CD4-positive, alpha-beta memory T cell (primary cell): Measurements from ENCODE around the gene SMARCD3. TPM values are rescaled to one million over a fixed set of nuclear protein-coding genes. Genes with fewer than 3 reads are reported as not detected.

Experiments
- CTCF ChIA-PET: fragments of 350-600 bp; sonication (Branson Sonifier 250); formaldehyde crosslinking; loops from one replicate; lab custom pipeline; 2021; ENCODE audit warnings: inconsistent platforms; ENCODE audit not compliant: partially characterized antibody; lab: Charles Lee
- POLR2A ChIA-PET: fragments of 350-600 bp; sonication (Branson Sonifier 250); formaldehyde crosslinking; loops from one replicate; lab custom pipeline; 2021; ENCODE audit not compliant: partially characterized antibody; lab: Charles Lee
- DNase-seq, 5 donors: peaks; one replicate each; pipeline versions ENCODE4 v3.0.0 to v3.0.0-alpha.2; 2020 to 2022; ENCODE audit warnings: mixed read lengths in 1 of 5
- H3K27ac ChIP-seq: one replicate; pipeline ENCODE4 v1.7.0; 2013; ENCODE audit warnings: low read depth, low read length
- H3K27me3 ChIP-seq: 2 replicates; pipeline ENCODE4 v1.7.0; 2013; ENCODE audit warnings: mild to moderate bottlenecking, low read length, moderate library complexity; ENCODE audit not compliant: insufficient read depth
- H3K36me3 ChIP-seq: 2 replicates; pipeline ENCODE4 v1.7.0; 2013; ENCODE audit warnings: mild to moderate bottlenecking, low read length, moderate library complexity; ENCODE audit not compliant: insufficient read depth
- H3K4me1 ChIP-seq: 2 replicates; pipeline ENCODE4 v1.7.0; 2013; ENCODE audit warnings: mild to moderate bottlenecking, low read length, moderate library complexity; ENCODE audit not compliant: insufficient read depth
- H3K4me3 ChIP-seq, 2 donors: one replicate each; pipeline ENCODE4 v1.7.0; 2013; ENCODE audit warnings: low read length in 2 of 2, mild to moderate bottlenecking in 1 of 2
- H3K9me3 ChIP-seq, 2 donors: one replicate each; pipeline ENCODE4 v1.7.0; 2013; ENCODE audit warnings: low read length in 2 of 2, control low read depth in 1 of 2; ENCODE audit not compliant: control insufficient read depth in 1 of 2
- H3K27ac Mint-ChIP-seq, 7 donors: one replicate each; pipeline ENCODE4 v1.8.0; 2020 to 2021; ENCODE audit warnings: mixed read lengths in 7 of 7, mild to moderate bottlenecking in 6 of 7, inconsistent platforms in 3 of 7, moderate library complexity in 3 of 7
- H3K27me3 Mint-ChIP-seq, 2 donors: one replicate each; pipeline ENCODE4 v1.8.0; 2020 to 2021; ENCODE audit warnings: mixed read lengths in 2 of 2
- H3K36me3 Mint-ChIP-seq, 2 donors: one replicate each; pipeline ENCODE4 v1.8.0; 2020 to 2021; ENCODE audit warnings: mixed read lengths in 2 of 2, inconsistent platforms in 1 of 2, mild to moderate bottlenecking in 1 of 2
- H3K4me1 Mint-ChIP-seq, 4 donors: one replicate each; pipeline ENCODE4 v1.8.0; 2020 to 2021; ENCODE audit warnings: mixed read lengths in 4 of 4, mild to moderate bottlenecking in 1 of 4
- H3K4me3 Mint-ChIP-seq, 8 donors: one replicate each; pipeline ENCODE4 v1.8.0; 2020 to 2021; ENCODE audit warnings: mixed read lengths in 8 of 8, mild to moderate bottlenecking in 7 of 8, moderate library complexity in 6 of 8, inconsistent platforms in 3 of 8
- H3K9me3 Mint-ChIP-seq, 8 donors: one replicate each; pipeline ENCODE4 v1.8.0; 2020 to 2021; ENCODE audit warnings: mixed read lengths in 8 of 8, mild to moderate bottlenecking in 5 of 8, inconsistent platforms in 3 of 8, moderate library complexity in 1 of 8
- intact Hi-C: fragments of 100-400 bp; cut with micrococcal nuclease; formaldehyde crosslinking; loops from one replicate; pipeline ENCODE4 v1.15.1; 2023
- polyA plus RNA-seq, 2 donors: library from polyadenylated mRNA; unstranded; fragments of 300-500 nt; fragmentation: Illumina TruSeq; gene quantifications; one replicate each; pipeline ENCODE4 v1.2.3, GENCODE V29; 2021
- total RNA-seq, 2 experiments: library from RNA; stranded (reverse); gene quantifications; one replicate each; pipeline ENCODE4 v1.2.3, GENCODE V29; 2021

Gene SMARCD3
- total and polyA plus RNA-seq, 4 experiments from 2014 or later: 4.0 to 5.2 (median 4.6) TPM

DNA sequence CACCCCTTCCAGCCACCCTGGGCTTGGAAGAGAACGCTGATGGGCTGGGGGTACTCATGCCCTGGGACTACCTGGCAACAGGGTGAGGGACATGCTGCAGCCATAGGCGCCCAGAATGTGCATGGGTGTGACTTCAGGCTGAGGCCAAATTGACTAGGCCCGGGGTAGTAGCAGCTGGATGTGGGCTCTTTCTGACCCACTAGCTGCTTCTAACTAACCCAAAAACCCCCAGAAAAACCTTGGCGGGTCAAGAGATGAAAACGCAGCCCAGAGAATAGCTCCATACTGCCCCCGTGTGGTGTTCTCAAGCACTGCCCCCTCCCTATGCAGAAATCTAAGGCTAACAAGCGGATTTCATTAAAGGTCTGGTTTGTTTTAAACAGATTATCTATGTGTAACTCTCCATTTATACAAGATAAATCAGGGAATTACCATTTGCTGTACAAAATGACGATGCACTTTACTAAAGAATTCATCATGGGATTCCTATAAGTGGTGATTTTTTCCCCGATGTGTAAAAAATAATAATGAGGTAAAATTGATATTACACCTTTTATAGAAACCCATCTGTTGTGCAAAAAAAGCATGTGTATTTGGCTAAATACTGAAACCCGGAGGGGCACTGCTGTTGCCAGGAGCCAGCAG, 4.2 kb downstream of the SMARCD3 start:
- peaks cover 16% of the 10 kb centered on the region for H3K27me3 ChIP-seq
- Mint-ChIP-seq H3K36me3 (no peaks in the 10 kb centered on the region), H3K4me3 (peak overlapping the region; percentile 45 to 84 (median 77)), H3K4me1 (peaks cover 19 to 56% (median 31%) of the 10 kb centered on the region in 4 donors), H3K27me3 (peaks cover 11 to 18% of the 10 kb centered on the region in 2 donors), H3K9me3 (no peaks in the 10 kb centered on the region), H3K27ac (peak overlapping the region in 6 of 7 donors; percentile 35 to 92 (median 84))
- H3K4me3 ChIP-seq: peak overlapping the region in 1 of 2 donors; percentile 34
- CTCF ChIA-PET: interaction anchor here (0.5 to 4.6 kb wide), 28 partner anchors 10 to 290 kb away, joined by 3 to 33 read pairs (median 5); partner anchors contain the start of genes ABCF2, CHPF2, GBX1 and NUB1
- POLR2A ChIA-PET: interaction anchor here (0.9 to 5.1 kb wide), 7 partner anchors 11 to 388 kb away, joined by 3 to 50 read pairs (median 6); partner anchors contain the start of genes ABCF2 and CHPF2
- H3K9me3 ChIP-seq: no peaks in the 10 kb centered on the region
- H3K27ac ChIP-seq: no peak overlapping the region
- DNase-seq: peak; percentile 54 to 62 (median 57)
- intact Hi-C loops: loop anchor here (1.0 to 2.0 kb wide), 6 partner anchors 12 to 120 kb away; partner anchors contain the start of genes ABCF2 and CHPF2
- H3K36me3 ChIP-seq: no peaks in the 10 kb centered on the region
- H3K4me1 ChIP-seq: peaks cover 54% of the 10 kb centered on the region

DNA sequence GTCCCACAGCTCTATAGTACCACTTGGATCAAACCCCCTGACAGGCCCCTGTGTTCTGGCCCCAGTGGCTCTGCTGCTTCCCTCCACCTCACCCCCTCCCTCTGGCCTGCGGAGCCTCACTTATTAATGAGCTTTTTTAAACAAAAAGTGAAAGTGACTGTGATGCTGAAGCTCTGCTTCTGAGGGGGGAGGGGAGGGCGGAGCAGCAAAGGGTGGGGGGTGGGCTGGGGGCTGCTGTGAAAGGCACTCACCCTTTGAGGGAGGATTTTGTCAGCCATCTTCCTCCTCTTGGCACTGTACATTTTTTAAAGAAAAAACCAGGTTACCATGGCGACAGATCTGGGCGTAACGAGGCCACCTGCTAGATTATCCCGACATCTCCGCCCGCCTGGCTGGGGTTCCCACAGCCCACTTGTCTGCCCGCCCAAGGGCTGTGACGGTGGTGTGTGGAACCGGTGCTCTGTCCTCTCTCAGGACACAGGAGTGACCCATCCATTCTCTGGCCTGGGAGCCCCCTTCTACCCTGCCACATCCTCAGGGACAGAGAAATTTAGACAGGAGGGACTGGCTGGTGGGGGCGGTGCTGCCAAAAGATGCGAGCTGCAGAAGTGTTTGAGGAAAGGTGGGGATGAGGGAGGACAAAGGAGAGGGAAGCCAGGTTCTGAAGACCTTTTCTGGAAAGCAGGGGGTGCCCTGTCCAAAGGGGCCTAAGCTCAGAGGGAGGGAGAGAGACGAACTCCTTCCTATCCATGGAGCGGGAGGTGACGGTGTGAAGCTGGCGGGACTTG, 4.9 kb downstream of the SMARCD3 start:
- Histone ChIP-seq H3K4me3 (peak overlapping the region in 1 of 2 donors; percentile 34), H3K27me3 (peaks cover 16% of the 10 kb centered on the region), H3K36me3 (no peaks in the 10 kb centered on the region), H3K27ac (no peak overlapping the region), H3K9me3 (no peaks in the 10 kb centered on the region), H3K4me1 (peaks cover 50% of the 10 kb centered on the region)
- POLR2A ChIA-PET: interaction anchor here (0.8 to 5.1 kb wide), 8 partner anchors 10 to 391 kb away, joined by 3 to 50 read pairs (median 4); partner anchors contain the start of genes ABCF2 and CHPF2
- CTCF ChIA-PET: interaction anchor here (0.5 to 4.6 kb wide), 27 partner anchors 9 to 120 kb away, joined by 3 to 33 read pairs (median 6); partner anchors contain the start of genes ABCF2, CHPF2, GBX1 and NUB1
- no peaks in the 10 kb centered on the region for H3K9me3 Mint-ChIP-seq
- peak; percentile 71 to 76 (median 73) for DNase-seq
- H3K27me3 Mint-ChIP-seq: peaks cover 10 to 16% of the 10 kb centered on the region in 2 donors
- peak overlapping the region; percentile 78 to 92 (median 87) for H3K27ac Mint-ChIP-seq
- peaks cover 0 to 3% of the 10 kb centered on the region in 2 donors for H3K36me3 Mint-ChIP-seq
- peak overlapping the region; percentile 69 to 84 (median 77) for H3K4me3 Mint-ChIP-seq
- H3K4me1 Mint-ChIP-seq: peaks cover 17 to 52% (median 29%) of the 10 kb centered on the region in 4 donors
- intact Hi-C loops: loop anchor here (1.0 to 2.0 kb wide), 6 partner anchors 11 to 119 kb away; partner anchors contain the start of genes ABCF2 and CHPF2

DNA sequence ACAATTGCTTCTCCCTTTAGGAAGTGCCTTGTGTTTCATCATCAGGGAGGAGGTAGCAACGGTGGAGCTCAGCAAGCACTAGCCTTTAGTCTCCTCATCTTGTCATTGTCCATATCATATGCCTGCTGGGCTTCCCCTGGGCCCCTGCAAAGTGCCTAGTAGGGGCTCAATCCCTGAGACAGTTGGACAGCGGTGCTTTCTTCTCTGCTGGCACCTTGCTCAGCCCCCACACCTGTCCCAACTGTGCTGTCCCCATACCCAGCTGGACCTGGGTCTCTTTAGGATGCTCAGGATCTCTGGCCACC, 5.5 kb downstream of the SMARCD3 start:
- Mint-ChIP-seq H3K4me1 (peaks cover 14 to 46% (median 26%) of the 10 kb centered on the region in 4 donors), H3K4me3 (peak overlapping the region in 7 of 8 donors; percentile 69 to 84 (median 76)), H3K9me3 (no peaks in the 10 kb centered on the region), H3K27ac (peak overlapping the region; percentile 57 to 92 (median 87)), H3K36me3 (peaks cover 0 to 3% of the 10 kb centered on the region in 2 donors), H3K27me3 (peaks cover 7 to 16% of the 10 kb centered on the region in 2 donors)
- Histone ChIP-seq H3K36me3 (peaks cover 4% of the 10 kb centered on the region), H3K27me3 (peaks cover 16% of the 10 kb centered on the region), H3K4me1 (peaks cover 46% of the 10 kb centered on the region), H3K4me3 (peak overlapping the region in 1 of 2 donors; percentile 34), H3K9me3 (no peaks in the 10 kb centered on the region), H3K27ac (no peak overlapping the region)
- ChIA-PET POLR2A (interaction anchor here (0.8 to 5.1 kb wide), 4 partner anchors 10 to 391 kb away, joined by 3 to 50 read pairs (median 20); partner anchors contain the start of genes ABCF2 and CHPF2), CTCF (interaction anchor here (0.9 to 4.6 kb wide), 12 partner anchors 10 to 119 kb away, joined by 3 to 33 read pairs (median 10); partner anchors contain the start of genes ABCF2, CHPF2 and GBX1)
- intact Hi-C loops: no loop called here
- DNase-seq: peak in 1 of 5 donors; percentile 5

DNA sequence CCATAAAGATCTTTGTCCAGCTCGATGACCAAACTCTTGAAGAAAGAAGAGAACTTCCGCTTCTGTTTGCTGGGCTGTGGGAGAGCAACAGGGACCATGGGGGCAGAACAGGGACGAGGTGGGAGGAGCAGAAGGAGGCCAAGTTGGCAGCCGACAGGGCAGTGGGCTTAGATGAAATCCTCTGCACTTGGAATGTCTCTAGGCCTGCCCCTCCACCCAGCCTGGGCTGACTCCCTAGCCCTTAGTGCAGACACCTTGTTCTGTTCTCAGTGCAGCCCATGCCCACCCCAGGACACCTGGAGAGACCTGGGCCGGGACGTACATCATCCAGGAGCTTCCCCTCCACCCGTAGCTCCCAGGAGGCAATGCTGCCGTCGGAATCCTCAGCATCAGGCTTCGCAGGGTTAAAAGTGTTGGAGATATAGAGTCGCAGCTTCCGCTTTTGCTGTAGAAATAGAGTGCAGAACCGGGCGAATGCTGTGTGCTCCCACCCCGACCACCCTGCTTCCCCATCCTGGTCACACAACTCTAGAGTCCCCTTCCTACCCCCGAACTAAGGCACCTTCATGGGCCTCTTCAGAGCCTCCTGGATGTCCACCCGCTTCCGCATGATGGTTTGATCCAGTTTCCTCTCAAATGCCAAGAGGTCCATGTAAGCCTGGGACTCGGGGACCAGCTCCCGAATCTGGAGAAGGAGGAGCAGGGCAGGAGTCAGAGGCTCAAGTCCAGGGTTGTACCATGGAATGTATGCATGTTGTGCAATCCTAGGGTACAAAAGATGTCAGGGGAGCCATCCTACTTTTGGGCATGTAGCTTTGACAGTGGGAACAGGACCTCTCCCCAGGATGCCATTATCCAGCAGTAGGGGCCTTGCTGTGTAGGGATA, 6.1 kb downstream of the SMARCD3 start:
- H3K36me3 ChIP-seq: peaks cover 6% of the 10 kb centered on the region
- peaks cover 11% of the 10 kb centered on the region for H3K27me3 ChIP-seq
- ChIA-PET CTCF (interaction anchor here (0.9 to 4.6 kb wide), 8 partner anchors 10 to 119 kb away, joined by 6 to 33 read pairs (median 18); partner anchors contain the start of genes ABCF2, CHPF2 and GBX1), POLR2A (interaction anchor here (2.3 to 5.1 kb wide), 3 partner anchors 9 to 36 kb away, joined by 8 to 50 read pairs (median 32); partner anchors contain the start of genes ABCF2 and CHPF2)
- H3K36me3 Mint-ChIP-seq: peaks cover 0 to 3% of the 10 kb centered on the region in 2 donors
- peaks cover 14 to 40% (median 24%) of the 10 kb centered on the region in 4 donors for H3K4me1 Mint-ChIP-seq
- peak overlapping the region in 1 of 8 donors; percentile 76 for H3K4me3 Mint-ChIP-seq
- H3K27ac ChIP-seq: no peak overlapping the region
- peaks cover 40% of the 10 kb centered on the region for H3K4me1 ChIP-seq
- H3K9me3 ChIP-seq: no peaks in the 10 kb centered on the region
- peak in 1 of 5 donors; percentile 27 for DNase-seq
- no peaks in the 10 kb centered on the region for H3K9me3 Mint-ChIP-seq
- peaks cover 7 to 10% of the 10 kb centered on the region in 2 donors for H3K27me3 Mint-ChIP-seq
- peak overlapping the region; percentile 19 to 92 (median 86) for H3K27ac Mint-ChIP-seq
- intact Hi-C loops: no loop called here
- H3K4me3 ChIP-seq: no peak overlapping the region

DNA sequence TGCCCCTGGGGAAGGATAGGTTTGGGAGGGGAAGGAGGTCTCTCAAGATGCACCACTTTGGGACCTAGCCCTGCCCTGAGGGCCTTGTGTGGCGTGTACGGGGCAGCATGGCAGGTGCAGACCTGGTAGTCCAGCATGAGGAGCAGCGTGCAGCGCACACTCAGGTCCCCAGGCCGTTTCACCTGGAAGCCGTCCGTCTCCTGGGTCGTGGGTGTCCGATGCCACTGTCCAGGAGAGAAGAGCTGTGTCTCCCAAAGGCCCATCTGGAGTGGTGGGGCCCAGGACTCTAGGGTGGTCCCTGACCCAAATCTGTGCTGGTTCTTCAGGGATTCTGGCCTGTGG, 6.8 kb downstream of the SMARCD3 start:
- peaks cover 7% of the 10 kb centered on the region in 2 donors for H3K27me3 Mint-ChIP-seq
- peaks cover 3 to 7% of the 10 kb centered on the region in 2 donors for H3K36me3 Mint-ChIP-seq
- intact Hi-C loops: no loop called here
- Histone ChIP-seq H3K9me3 (no peaks in the 10 kb centered on the region), H3K27me3 (peaks cover 8% of the 10 kb centered on the region), H3K4me1 (peaks cover 34% of the 10 kb centered on the region), H3K36me3 (peaks cover 11% of the 10 kb centered on the region), H3K27ac (no peak overlapping the region), H3K4me3 (no peak overlapping the region)
- H3K9me3 Mint-ChIP-seq: no peaks in the 10 kb centered on the region
- H3K27ac Mint-ChIP-seq: no peak overlapping the region
- no peak overlapping the region for H3K4me3 Mint-ChIP-seq
- H3K4me1 Mint-ChIP-seq: peaks cover 13 to 42% (median 24%) of the 10 kb centered on the region in 4 donors
- POLR2A ChIA-PET: interaction anchor here (3.8 to 5.1 kb wide), 2 partner anchors 8 to 15 kb away, joined by 32 to 50 read pairs; partner anchors contain the start of genes ABCF2 and CHPF2
- peak in 1 of 5 donors; percentile 5 for DNase-seq
- CTCF ChIA-PET: interaction anchor here (2.9 to 4.6 kb wide), 3 partner anchors 14 to 73 kb away, joined by 20 to 33 read pairs (median 26); partner anchors contain the start of genes ABCF2 and GBX1
